ENCODE data around the gene ARSI.
"Not testable (repeated sequence)": the region's sequence is repeated elsewhere in the genome, so short reads cannot be mapped to it uniquely, and the experiment has no call there.

Gene ARSI

GRCh38 chr5:150265870-150266383, 36.8 kb downstream of the ARSI start:
- no peak for DNase-seq (ENCODE audit: low spot score)

GRCh38 chr5:150264667-150265603, 37.8 kb downstream of the ARSI start:
- no peak for DNase-seq (ENCODE audit: low spot score)

- no peak for DNase-seq (ENCODE audit: low spot score)
Observed at GRCh38 chr5:150263801-150264621, 38.7 kb downstream of the ARSI start.

- DNase-seq (ENCODE audit: low spot score) = no peak
Observed at GRCh38 chr5:150263375-150263775, 39.3 kb downstream of the ARSI start.

GRCh38 chr5:150262502-150262901, 40.2 kb downstream of the ARSI start:
- DNase-seq (ENCODE audit: low spot score) = no peak

GRCh38 chr5:150261231-150261630, 41.5 kb downstream of the ARSI start:
- no peak for DNase-seq (ENCODE audit: low spot score)

GRCh38 chr5:150258130-150258529, 44.6 kb downstream of the ARSI start:
- DNase-seq (ENCODE audit: low spot score) = no peak

- no peak for DNase-seq (ENCODE audit: low spot score)
Observed at GRCh38 chr5:150257424-150257823, 45.3 kb downstream of the ARSI start.

- no peak for DNase-seq (ENCODE audit: low spot score)
Observed at GRCh38 chr5:150256410-150257064, 46.2 kb downstream of the ARSI start.

- DNase-seq (ENCODE audit: low spot score) = no peak
Observed at GRCh38 chr5:150255659-150256409, 46.9 kb downstream of the ARSI start.

- DNase-seq (ENCODE audit: low spot score) = no peak
Observed at GRCh38 chr5:150254774-150255173, 47.9 kb downstream of the ARSI start.

- no peak for DNase-seq (ENCODE audit: low spot score)
Observed at GRCh38 chr5:150254363-150254762, 48.3 kb downstream of the ARSI start.

GRCh38 chr5:150253416-150254208, 49.1 kb downstream of the ARSI start:
- DNase-seq (ENCODE audit: low spot score) = no peak

GRCh38 chr5:150252489-150252888, 50.2 kb downstream of the ARSI start:
- DNase-seq (ENCODE audit: low spot score) = no peak

- no peak for DNase-seq (ENCODE audit: low spot score)
Observed at GRCh38 chr5:150251504-150251903, 51.2 kb downstream of the ARSI start.

- DNase-seq (ENCODE audit: low spot score) = no peak
Observed at GRCh38 chr5:150249744-150250143, 53.0 kb downstream of the ARSI start.

- no peak for DNase-seq (ENCODE audit: low spot score)
Observed at GRCh38 chr5:150248946-150249345, 53.8 kb downstream of the ARSI start.

- not testable (repeated sequence) for DNase-seq (ENCODE audit: low spot score)
Observed at GRCh38 chr5:150248493-150248892, 54.2 kb downstream of the ARSI start.

- DNase-seq (ENCODE audit: low spot score) = no peak
Observed at GRCh38 chr5:150247726-150248125, 55.0 kb downstream of the ARSI start.

- DNase-seq (ENCODE audit: low spot score) = no peak
Observed at GRCh38 chr5:150246835-150247234, 55.9 kb downstream of the ARSI start.

- DNase-seq (ENCODE audit: low spot score) = no peak
Observed at GRCh38 chr5:150246429-150246828, 56.3 kb downstream of the ARSI start.

All from hematopoietic multipotent progenitor cell treated with erythropoietin and hydrocortisone succinate and interleukin-3 and kit ligand, for 15 days (in vitro differentiated cells).